IMR-90 (cell line): ENCODE results near the gene HMCES. TPM values are rescaled to one million over a fixed set of nuclear protein-coding genes. Genes with fewer than 3 reads are reported as not detected.
A peak's percentile ranks its signal among the peaks of the same experiment; 100 is the strongest.

Source experiments
- ATAC-seq: fragments of 200-7000 bp; cut with Tn5 transposase; 2 replicates; pipeline ENCODE4 v1.9.1; 2020; ENCODE audit warnings: low read depth, mild to moderate bottlenecking, moderate library complexity
- BruUV-seq: library from RNA; stranded (reverse); fragments of 400-500 nt; replicated peaks from 2 replicates; lab custom pipeline; 2021; lab: Mats Ljungman, UMichigan
- CTCF ChIA-PET: fragments of 300-600 bp; formaldehyde crosslinking; extraction: SDS; loops from one replicate; lab custom pipeline; 2021; ENCODE audit warnings: antibody characterized with exemption; lab: Yijun Ruan, JAX
- POLR2A ChIA-PET: fragments of 300-600 bp; sonication (Branson Sonifier 250); formaldehyde crosslinking; loops from one replicate; lab custom pipeline; 2022; ENCODE audit warnings: antibody characterized with exemption; ENCODE audit not compliant: unreplicated experiment; lab: Charles Lee
- DNase-seq: peaks from one replicate; pipeline ENCODE4 v3.0.0; 2013
- H2AFZ ChIP-seq: replicated peaks from 2 replicates; pipeline ENCODE3; 2013; ENCODE audit warnings: low read length, mild to moderate bottlenecking; ENCODE audit not compliant: poor library complexity
- H2AK5ac ChIP-seq: 2 replicates; pipeline ENCODE4 v1.6.1; 2013; ENCODE audit warnings: low read depth, low read length, inconsistent platforms
- H2AK9ac ChIP-seq: replicated peaks from 2 replicates; pipeline ENCODE3; 2013; ENCODE audit warnings: mild to moderate bottlenecking, low read depth, low read length, moderate library complexity; ENCODE audit not compliant: poor library complexity
- H2BK120ac ChIP-seq: 2 replicates; pipeline ENCODE4 v1.6.1; 2013; ENCODE audit warnings: low read depth, low read length, inconsistent platforms
- H2BK15ac ChIP-seq: 3 replicates; pipeline ENCODE4 v1.6.1; 2013; ENCODE audit warnings: low read depth, low read length, inconsistent platforms
- H2BK20ac ChIP-seq: 2 replicates; pipeline ENCODE4 v1.6.1; 2013; ENCODE audit warnings: low read depth, mild to moderate bottlenecking, inconsistent platforms, low read length, moderate library complexity
- H2BK5ac ChIP-seq: 2 replicates; pipeline ENCODE4 v1.6.1; 2013; ENCODE audit warnings: mild to moderate bottlenecking, low read depth, low read length, inconsistent platforms; ENCODE audit not compliant: poor library complexity, severe bottlenecking
- H3K14ac ChIP-seq: replicated peaks from 2 replicates; pipeline ENCODE4 v1.6.1; 2013; ENCODE audit warnings: low read depth, low read length, inconsistent platforms
- H3K18ac ChIP-seq: 2 replicates; pipeline ENCODE4 v1.6.1; 2013; ENCODE audit warnings: low read depth, low read length, control low read depth
- H3K23ac ChIP-seq: 2 replicates; pipeline ENCODE4 v1.6.1; 2013; ENCODE audit warnings: low read depth, low read length, inconsistent platforms
- H3K27ac ChIP-seq: 2 replicates; pipeline ENCODE4 v1.5.1; 2013; ENCODE audit warnings: mild to moderate bottlenecking, control low read depth, low read length; ENCODE audit not compliant: insufficient read depth
- H3K27me3 ChIP-seq: 2 replicates; pipeline ENCODE4 v1.6.1; 2013; ENCODE audit warnings: low read length; ENCODE audit not compliant: control insufficient read depth, insufficient read depth
- H3K36me3 ChIP-seq: 2 replicates; pipeline ENCODE4 v1.6.1; 2013; ENCODE audit warnings: low read length, mixed read lengths; ENCODE audit not compliant: control insufficient read depth, insufficient read depth
- H3K4ac ChIP-seq: 2 replicates; pipeline ENCODE4 v1.6.1; 2013; ENCODE audit warnings: low read depth, low read length, inconsistent platforms
- H3K4me1 ChIP-seq: 2 replicates; pipeline ENCODE4 v1.6.1; 2013; ENCODE audit warnings: low read length, mixed read lengths; ENCODE audit not compliant: control insufficient read depth, insufficient read depth
- H3K4me2 ChIP-seq: 2 replicates; pipeline ENCODE4 v1.6.1; 2013; ENCODE audit warnings: low read depth, mild to moderate bottlenecking, control low read depth, low read length, moderate library complexity
- H3K4me3 ChIP-seq: 2 replicates; pipeline ENCODE4 v1.5.1; 2013; ENCODE audit warnings: low read depth, mild to moderate bottlenecking, control low read depth, low read length, moderate library complexity; ENCODE audit not compliant: insufficient read depth
- H3K56ac ChIP-seq: 2 replicates; pipeline ENCODE4 v1.6.1; 2013; ENCODE audit warnings: low read length, inconsistent platforms; ENCODE audit not compliant: insufficient read depth; ENCODE audit errors: extremely low read depth
- H3K79me1 ChIP-seq, 2 experiments: 2 replicates each; pipeline ENCODE4 v1.6.1; 2013; ENCODE audit warnings: low read length in 2 of 2, inconsistent platforms in 1 of 2, low read depth in 1 of 2
- H3K9ac ChIP-seq: 2 replicates; pipeline ENCODE4 v1.6.1; 2013; ENCODE audit warnings: low read depth, low read length, control low read depth
- H3K9me1 ChIP-seq: 2 replicates; pipeline ENCODE4 v1.6.1; 2013; ENCODE audit warnings: low read length, inconsistent platforms; ENCODE audit not compliant: insufficient read depth
- H3K9me3 ChIP-seq: 2 replicates; pipeline ENCODE4 v1.6.1; 2013; ENCODE audit warnings: low read length; ENCODE audit not compliant: control insufficient read depth, insufficient read depth
- H4K20me1 ChIP-seq: 2 replicates; pipeline ENCODE4 v1.6.1; 2013; ENCODE audit warnings: low read length, inconsistent platforms; ENCODE audit not compliant: insufficient read depth
- H4K5ac ChIP-seq: 2 replicates; pipeline ENCODE4 v1.6.1; 2013; ENCODE audit warnings: mild to moderate bottlenecking, low read depth, low read length, control low read depth
- H4K8ac ChIP-seq, 2 experiments: 2 replicates each; pipeline ENCODE4 v1.6.1; 2013; ENCODE audit warnings: low read depth in 2 of 2, low read length in 2 of 2, control low read depth in 1 of 2, inconsistent platforms in 1 of 2
- H4K91ac ChIP-seq: 2 replicates; pipeline ENCODE4 v1.6.1; 2013; ENCODE audit warnings: low read depth, low read length, inconsistent platforms; ENCODE audit not compliant: insufficient read depth
- CEBPB ChIP-seq: IDR thresholded peaks from 2 replicates; pipeline ENCODE4 v1.6.1; 2012; ENCODE audit warnings: low read depth, low read length, improper control_type of control experiment
- CHD1 ChIP-seq: IDR thresholded peaks from 2 replicates; pipeline ENCODE4 v1.6.1; 2012; ENCODE audit warnings: low read depth, low read length, improper control_type of control experiment
- FOS ChIP-seq: fragments of 150-350 bp; IDR thresholded peaks from 2 replicates; pipeline ENCODE4 v1.6.1; 2016; ENCODE audit warnings: low read depth, low read length
- MAZ ChIP-seq: IDR thresholded peaks from 2 replicates; pipeline ENCODE4 v1.6.1; 2012; ENCODE audit warnings: low read depth, mild to moderate bottlenecking, low read length, improper control_type of control experiment, moderate library complexity, borderline replicate concordance
- MXI1 ChIP-seq: IDR thresholded peaks from 2 replicates; pipeline ENCODE4 v1.6.1; 2012; ENCODE audit warnings: low read depth, mild to moderate bottlenecking, low read length, moderate library complexity, borderline replicate concordance
- POLR2A ChIP-seq: IDR thresholded peaks from 2 replicates; pipeline ENCODE4 v1.6.1; 2012; ENCODE audit warnings: mild to moderate bottlenecking, low read depth, low read length
- WGBS, 2 experiments: methylation state at CpG; one replicate each; pipeline versions ENCODE4 v1.1.5 to v1.1.7; 2013; ENCODE audit warnings: missing lambda C conversion rate in 2 of 2; ENCODE audit not compliant: insufficient read length in 1 of 2; ENCODE audit errors: extremely low coverage in 2 of 2; 5-methylcytosine and 5-hydroxymethylcytosine counted together
- dilution Hi-C: fragments of 300-500 bp; cut with HindIII; formaldehyde crosslinking; loops from one replicate; pipeline ENCODE4 v1.14.3; 2018; ENCODE audit warnings: low sequenced_read_pairs; ENCODE audit not compliant: unreplicated experiment
- in situ Hi-C: fragments of 300-500 bp; cut with MboI; formaldehyde crosslinking; loops from 3 replicates; pipeline ENCODE4 v1.14.3; 2019; ENCODE audit warnings: low sequenced_read_pairs, inconsistent platforms, mixed read lengths
- intact Hi-C: fragments of 100-400 bp; cut with micrococcal nuclease; formaldehyde crosslinking; loops from 2 replicates; pipeline ENCODE4 v1.10.0; 2022
- polyA plus RNA-seq, 3 experiments: library from polyadenylated mRNA; depleted of rRNA; stranded (reverse); fragments of >200 nt; gene quantifications; 2 replicates each; pipeline ENCODE4 v1.2.3, GENCODE V29; 2012; ENCODE audit warnings: low replicate concordance in 1 of 3
- total RNA-seq: library from RNA; depleted of rRNA; stranded (reverse); fragments of >200 nt; gene quantifications from 2 replicates; pipeline ENCODE4 v1.2.3, GENCODE V29; 2012
- TF ChIP-seq, protein P1 (sequence below): fragments of 150-350 bp; IDR thresholded peaks from 2 replicates; pipeline ENCODE4 v1.6.1; 2017; ENCODE audit warnings: mild to moderate bottlenecking, antibody characterized with exemption, low read length, low read depth

Gene HMCES
- total and polyA plus RNA-seq, 2 of the 4 experiments (the other 2 are of a cell fraction): 26.0 to 30.5 TPM

DNA sequence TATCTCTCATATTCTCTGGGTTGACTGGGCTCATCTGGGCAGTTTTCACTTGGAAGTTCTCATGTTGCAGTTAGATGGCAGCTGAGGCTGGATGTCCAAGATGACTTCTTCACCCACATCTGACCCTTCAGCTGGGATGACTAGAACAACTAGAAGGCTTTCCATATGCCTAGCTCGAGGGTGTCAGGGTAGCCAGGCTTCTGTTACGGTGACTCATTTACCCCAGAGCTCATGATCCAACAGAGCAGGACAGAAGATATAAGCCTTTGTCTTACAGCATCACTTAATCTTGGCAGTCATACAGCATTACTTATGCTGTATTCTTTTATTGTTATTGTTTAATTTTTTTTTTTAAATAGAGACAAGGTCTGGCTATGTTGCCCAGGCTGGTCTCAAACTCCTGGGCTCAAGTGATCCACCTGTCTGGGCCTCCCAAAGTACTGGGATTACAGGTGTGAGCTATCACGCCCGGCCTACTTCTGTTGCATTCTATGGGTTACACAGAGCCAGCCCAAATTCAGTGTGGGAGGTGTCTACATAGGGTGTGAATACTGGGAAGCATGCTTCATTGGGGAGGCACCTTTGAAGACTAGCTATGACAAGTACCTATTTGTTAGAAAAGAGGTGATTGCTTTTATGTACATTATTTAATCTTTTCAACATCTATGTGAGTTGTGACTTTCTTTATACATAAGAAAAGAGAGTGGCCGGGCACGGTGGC, 10.7 kb downstream of the HMCES start:
- Histone ChIP-seq H2AFZ (no peak overlapping the region), H4K20me1 (no peaks in the 10 kb centered on the region), H2BK20ac (no peak overlapping the region), H3K36me3 (peaks cover 12% of the 10 kb centered on the region), H3K18ac (no peak overlapping the region), H3K4me3 (no peak overlapping the region), H4K5ac (no peak overlapping the region), H3K9me1 (no peaks in the 10 kb centered on the region), H3K9me3 (no peaks in the 10 kb centered on the region), H3K79me1 (peaks cover 8 to 9% of the 10 kb centered on the region in 2 experiments; a peak in 3 of 4 replicates), H3K14ac (no peak overlapping the region), H2BK15ac (no peak overlapping the region), H2AK5ac (no peak overlapping the region), H3K9ac (no peak overlapping the region), H3K23ac (no peak overlapping the region), H2BK5ac (no peak overlapping the region), H3K4ac (no peak overlapping the region), H3K56ac (no peak overlapping the region), H2BK120ac (no peak overlapping the region), H3K27me3 (no peaks in the 10 kb centered on the region), H4K91ac (no peak overlapping the region), H2AK9ac (no peak overlapping the region), H3K27ac (no peak overlapping the region), H4K8ac (no peak overlapping the region), H3K4me2 (no peak overlapping the region), H3K4me1 (no peaks in the 10 kb centered on the region)
- intact Hi-C loops (no loop called here), dilution Hi-C loops (no loop called here), in situ Hi-C loops (no loop called here)
- DNase-seq: peak; percentile 86
- peak; percentile 89 for ATAC-seq
- BruUV-seq: no TSS peak
- CTCF ChIA-PET: interaction anchor here (0.6 to 1.0 kb wide), 3 partner anchors 22 to 161 kb away, joined by 3 to 5 read pairs (median 4); a partner anchor contains a TSS
- TF ChIP-seq POLR2A (no peak), CEBPB (no peak), MAZ (no peak), MXI1 (no peak), FOS (0 out of 2 replicates have a peak, but pooled peaks have one; percentile 21), CHD1 (no peak)
- TF ChIP-seq, protein P1, sequence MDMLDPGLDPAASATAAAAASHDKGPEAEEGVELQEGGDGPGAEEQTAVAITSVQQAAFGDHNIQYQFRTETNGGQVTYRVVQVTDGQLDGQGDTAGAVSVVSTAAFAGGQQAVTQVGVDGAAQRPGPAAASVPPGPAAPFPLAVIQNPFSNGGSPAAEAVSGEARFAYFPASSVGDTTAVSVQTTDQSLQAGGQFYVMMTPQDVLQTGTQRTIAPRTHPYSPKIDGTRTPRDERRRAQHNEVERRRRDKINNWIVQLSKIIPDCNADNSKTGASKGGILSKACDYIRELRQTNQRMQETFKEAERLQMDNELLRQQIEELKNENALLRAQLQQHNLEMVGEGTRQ: no peak
- WGBS, 2 experiments: 100% methylated on average over 1 of the region's 6 CpGs; no CpG with 5 or more reads in 1 of the 2 experiments
- POLR2A ChIA-PET: no interaction called here
